Spleen (tissue), 11 donors: ENCODE results near the gene FHL2. TPM values are rescaled to one million over a fixed set of nuclear protein-coding genes. Genes with fewer than 3 reads are reported as not detected.

Experiments used
- DNase-seq: peaks from one replicate; pipeline ENCODE4 v3.0.0-alpha.2; 2020
- H3K27ac ChIP-seq, 8 donors: fragments of 200-600 bp; sonication (generic) in 7 of 8; 1 replicate in 4 of 8; 2 replicates in 4 of 8; pipeline versions ENCODE4 v1.5.0 to v1.8.0; 2016 to 2021; ENCODE audit warnings: inconsistent platforms in 4 of 8, mild to moderate bottlenecking in 4 of 8, moderate library complexity in 1 of 8
- H3K27me3 ChIP-seq, 7 donors: fragments of 200-600 bp; sonication (generic) in 6 of 7; replicated peaks in 1 of 7; 1 replicate in 4 of 7; 2 replicates in 3 of 7; pipeline versions ENCODE4 v1.5.0 to v1.8.0; 2016 to 2021; ENCODE audit warnings: inconsistent platforms in 3 of 7, mild to moderate bottlenecking in 1 of 7
- H3K36me3 ChIP-seq, 6 donors: fragments of 200-600 bp; sonication (generic) in 5 of 6; 1 replicate in 4 of 6; 2 replicates in 2 of 6; pipeline versions ENCODE4 v1.5.0 to v1.8.0; 2016 to 2021; ENCODE audit warnings: inconsistent platforms in 2 of 6
- H3K4me1 ChIP-seq, 6 donors: fragments of 200-600 bp; sonication (generic) in 5 of 6; 1 replicate in 3 of 6; 2 replicates in 3 of 6; pipeline versions ENCODE4 v1.5.0 to v1.8.0; 2016 to 2021; ENCODE audit warnings: inconsistent platforms in 3 of 6
- H3K4me3 ChIP-seq, 8 donors: fragments of 200-600 bp; sonication (generic) in 7 of 8; 1 replicate in 4 of 8; 2 replicates in 4 of 8; pipeline versions ENCODE4 v1.5.0 to v1.8.0; 2016 to 2021; ENCODE audit warnings: inconsistent platforms in 4 of 8, mild to moderate bottlenecking in 4 of 8, moderate library complexity in 2 of 8
- H3K9me3 ChIP-seq, 8 donors: fragments of 200-600 bp; sonication (generic) in 7 of 8; 1 replicate in 4 of 8; 2 replicates in 4 of 8; pipeline versions ENCODE4 v1.5.0 to v1.8.0; 2016 to 2021; ENCODE audit warnings: inconsistent platforms in 4 of 8
- CTCF ChIP-seq, 11 experiments: fragments of 200-600 bp in 7 of 11; fragments of 450-650 bp in 4 of 11; sonication (generic) in 4 of 11; IDR thresholded peaks in 8 of 11; conservative IDR thresholded peaks in 3 of 11; 1 replicate in 7 of 11; 2 replicates in 4 of 11; pipeline versions ENCODE4 v1.4.0 to v1.8.0; 2016 to 2021; ENCODE audit warnings: antibody characterized with exemption in 11 of 11, inconsistent platforms in 4 of 11, mild to moderate bottlenecking in 1 of 11
- POLR2A ChIP-seq, 3 donors: fragments of 450-650 bp; IDR thresholded peaks; one replicate each; pipeline ENCODE4 v1.5.1; 2017; ENCODE audit warnings: antibody characterized with exemption in 3 of 3, mild to moderate bottlenecking in 1 of 3
- POLR2AphosphoS5 ChIP-seq, 3 donors: sonication (generic); formaldehyde crosslinking; IDR thresholded peaks; one replicate each; pipeline ENCODE4 v1.5.1; 2017; ENCODE audit warnings: antibody characterized with exemption in 3 of 3
- WGBS, 5 donors: extraction: QIAGEN DNeasy Blood & Tissue Kit in 3 of 5; methylation state at CpG; one replicate each; pipeline versions ENCODE4 v1.1.5 to v1.1.7; 2013 to 2018; 5-methylcytosine and 5-hydroxymethylcytosine counted together
- intact Hi-C: fragments of 100-400 bp; cut with DNase I; formaldehyde crosslinking; loops from one replicate; pipeline ENCODE4 v1.15.0; 2023; ENCODE audit warnings: low total_unique reads
- polyA plus RNA-seq, 3 donors: library from polyadenylated mRNA; stranded (reverse); fragments of 200-250 nt; gene quantifications; one replicate each; pipeline ENCODE4 v1.2.1, GENCODE V29; 2013
- total RNA-seq, 7 donors: library from RNA; depleted of rRNA in 3 of 7; stranded (reverse); fragments of >200 nt in 3 of 7; fragmentation: NEBNext Ultra II Directional in 4 of 7; extraction: Animal tissue kit (Norgen Biotek cat#: 25700) in 4 of 7; gene quantifications; one replicate each; pipeline versions ENCODE4 v1.1.0 to v1.2.1, GENCODE V29; 2016 to 2021
- donor health status: healthy with polysubstance abuse.
- donor health status: DM: no; HTN: no; CAD: no; lungs with moderate emphysema.
- donor health status: DM: no; HTN: no; CAD: no.
- donor health status: Bipolar disorder and iron deficiency.
- donor health status: healthy.
- donor health status: DM: no; HTN: no; CAD: no.
- donor health status: DM: yes; HTN: yes; CAD: no.

The FHL2 gene
- total and polyA plus RNA-seq, 10 donors: 6.8 to 27.4 (median 18.9) TPM

GRCh38 chr2:105413206-105413605 lies 14.4 kb upstream of the FHL2 start:
- Histone ChIP-seq H3K4me3 (no peak overlapping the region), H3K9me3 (no peaks in the 10 kb centered on the region), H3K27ac (no peak overlapping the region), H3K4me1 (no peaks in the 10 kb centered on the region), H3K27me3 (peaks cover 0 to 52% (median 0%) of the 10 kb centered on the region in 7 donors), H3K36me3 (no peaks in the 10 kb centered on the region)
- no peak for DNase-seq
- intact Hi-C loops: no loop called here
- WGBS, 5 donors: 31 to 41% (median 35%) methylated on average over 5 of the region's 5 CpGs
- TF ChIP-seq POLR2AphosphoS5 (IDR thresholded peaks at IDR 0.05) (no peak), CTCF (IDR thresholded peaks at IDR 0.05 in 8 of 11, conservative IDR thresholded peaks at IDR 0.05 in 3 of 11) (no peak), POLR2A (IDR thresholded peaks at IDR 0.05) (no peak)

- no peak overlapping the region for H3K4me3 ChIP-seq
- TF ChIP-seq POLR2A (IDR thresholded peaks at IDR 0.05): no peak
- TF ChIP-seq CTCF (IDR thresholded peaks at IDR 0.05 in 8 of 11, conservative IDR thresholded peaks at IDR 0.05 in 3 of 11): no peak
- TF ChIP-seq POLR2AphosphoS5 (IDR thresholded peaks at IDR 0.05): no peak
- WGBS, 5 donors: 78 to 85% (median 81%) methylated on average over 11 of the region's 11 CpGs
- H3K4me1 ChIP-seq: no peaks in the 10 kb centered on the region
- no peaks in the 10 kb centered on the region for H3K9me3 ChIP-seq
- peaks cover 0 to 52% (median 0%) of the 10 kb centered on the region in 7 donors for H3K27me3 ChIP-seq
- no peak for DNase-seq
- H3K27ac ChIP-seq: no peak overlapping the region
- no peaks in the 10 kb centered on the region for H3K36me3 ChIP-seq
- intact Hi-C loops: no loop called here
Measured at GRCh38 chr2:105412584-105412983, 13.7 kb upstream of the FHL2 start.

- H3K4me3 ChIP-seq: no peak overlapping the region
- no peak overlapping the region for H3K27ac ChIP-seq
- TF ChIP-seq POLR2AphosphoS5 (IDR thresholded peaks at IDR 0.05) (no peak), CTCF (IDR thresholded peaks at IDR 0.05 in 8 of 11, conservative IDR thresholded peaks at IDR 0.05 in 3 of 11) (no peak), POLR2A (IDR thresholded peaks at IDR 0.05) (no peak)
- no peaks in the 10 kb centered on the region for H3K9me3 ChIP-seq
- intact Hi-C loops: no loop called here
- no peaks in the 10 kb centered on the region for H3K4me1 ChIP-seq
- no peaks in the 10 kb centered on the region for H3K36me3 ChIP-seq
- WGBS, 5 donors: 88 to 97% (median 92%) methylated on average over 6 of the region's 6 CpGs
- no peak for DNase-seq
- H3K27me3 ChIP-seq: peaks cover 0 to 48% (median 0%) of the 10 kb centered on the region in 7 donors
Measured at GRCh38 chr2:105411720-105412407, 13.0 kb upstream of the FHL2 start.

GRCh38 chr2:105410554-105410953 lies 11.7 kb upstream of the FHL2 start:
- 13 to 29% (median 15%) methylated on average over 4 of the region's 4 CpGs for WGBS, 5 donors
- no peaks in the 10 kb centered on the region for H3K4me1 ChIP-seq
- intact Hi-C loops: no loop called here
- TF ChIP-seq CTCF (IDR thresholded peaks at IDR 0.05 in 8 of 11, conservative IDR thresholded peaks at IDR 0.05 in 3 of 11) (no peak), POLR2A (IDR thresholded peaks at IDR 0.05) (no peak), POLR2AphosphoS5 (IDR thresholded peaks at IDR 0.05) (no peak)
- no peak for DNase-seq
- H3K27ac ChIP-seq: no peak overlapping the region
- H3K4me3 ChIP-seq: no peak overlapping the region
- H3K9me3 ChIP-seq: no peaks in the 10 kb centered on the region
- H3K36me3 ChIP-seq: no peaks in the 10 kb centered on the region
- H3K27me3 ChIP-seq: peaks cover 0 to 51% (median 0%) of the 10 kb centered on the region in 7 donors
